HG03442 (cell line): ENCODE measurements around the gene SMIM32.

Source experiments
- ATAC-seq: cut with Tn5 transposase; IDR thresholded peaks from one replicate; pipeline ENCODE4 v1.9.1; 2021; ENCODE audit warnings: mild to moderate bottlenecking, moderate library complexity; ENCODE audit not compliant: unreplicated experiment

The SMIM32 gene

GRCh38 chr5:136190091-136190720 lies 2.8 kb downstream of the SMIM32 start:
- no peak for ATAC-seq

GRCh38 chr5:136188859-136189258 lies 4.1 kb downstream of the SMIM32 start:
- no peak for ATAC-seq

GRCh38 chr5:136186796-136187195 lies 6.2 kb downstream of the SMIM32 start:
- no peak for ATAC-seq

GRCh38 chr5:136185974-136186665 lies 6.8 kb downstream of the SMIM32 start:
- no peak for ATAC-seq

- ATAC-seq, result no peak
Measured at GRCh38 chr5:136182618-136183017, 10.3 kb downstream of the SMIM32 start.

- peak; percentile 65 for ATAC-seq
Measured at GRCh38 chr5:136174021-136174659, 18.8 kb downstream of the SMIM32 start.

- no peak for ATAC-seq
Measured at GRCh38 chr5:136169218-136169617, 23.7 kb downstream of the SMIM32 start.

GRCh38 chr5:136166909-136167308 lies 26.1 kb downstream of the SMIM32 start:
- ATAC-seq, result peak; percentile 55

GRCh38 chr5:136164226-136164625 lies 28.7 kb downstream of the SMIM32 start:
- ATAC-seq, result no peak

GRCh38 chr5:136162008-136162407 lies 31.0 kb downstream of the SMIM32 start:
- no peak for ATAC-seq

GRCh38 chr5:136159457-136159856 lies 33.5 kb downstream of the SMIM32 start:
- ATAC-seq, result no peak

- no peak for ATAC-seq
Measured at GRCh38 chr5:136157514-136157913, 35.4 kb downstream of the SMIM32 start.

GRCh38 chr5:136155761-136156160 lies 37.2 kb downstream of the SMIM32 start:
- no peak for ATAC-seq

- ATAC-seq, result no peak
Measured at GRCh38 chr5:136155078-136155477, 37.9 kb downstream of the SMIM32 start.

GRCh38 chr5:136153581-136154236 lies 39.3 kb downstream of the SMIM32 start:
- ATAC-seq, result no peak

GRCh38 chr5:136149891-136150290 lies 43.1 kb downstream of the SMIM32 start:
- no peak for ATAC-seq

GRCh38 chr5:136147632-136148031 lies 45.3 kb downstream of the SMIM32 start:
- no peak for ATAC-seq

- ATAC-seq, result no peak
Measured at GRCh38 chr5:136146201-136146600, 46.8 kb downstream of the SMIM32 start.

GRCh38 chr5:136145030-136145429 lies 47.9 kb downstream of the SMIM32 start:
- ATAC-seq, result peak; percentile 59

- ATAC-seq, result no peak
Measured at GRCh38 chr5:136143763-136144162, 49.2 kb downstream of the SMIM32 start.

- no peak for ATAC-seq
Measured at GRCh38 chr5:136143312-136143711, 49.6 kb downstream of the SMIM32 start.

GRCh38 chr5:136141561-136141960 lies 51.4 kb downstream of the SMIM32 start:
- ATAC-seq, result peak; percentile 81
